Measurements from ENCODE around the gene TNP2. TPM values are rescaled to one million over a fixed set of nuclear protein-coding genes. Genes with fewer than 3 reads are reported as not detected.

The TNP2 gene
- total and polyA plus RNA-seq, 2 of the 4 experiments (the other 2 are of a cell fraction) = not detected

DNA sequence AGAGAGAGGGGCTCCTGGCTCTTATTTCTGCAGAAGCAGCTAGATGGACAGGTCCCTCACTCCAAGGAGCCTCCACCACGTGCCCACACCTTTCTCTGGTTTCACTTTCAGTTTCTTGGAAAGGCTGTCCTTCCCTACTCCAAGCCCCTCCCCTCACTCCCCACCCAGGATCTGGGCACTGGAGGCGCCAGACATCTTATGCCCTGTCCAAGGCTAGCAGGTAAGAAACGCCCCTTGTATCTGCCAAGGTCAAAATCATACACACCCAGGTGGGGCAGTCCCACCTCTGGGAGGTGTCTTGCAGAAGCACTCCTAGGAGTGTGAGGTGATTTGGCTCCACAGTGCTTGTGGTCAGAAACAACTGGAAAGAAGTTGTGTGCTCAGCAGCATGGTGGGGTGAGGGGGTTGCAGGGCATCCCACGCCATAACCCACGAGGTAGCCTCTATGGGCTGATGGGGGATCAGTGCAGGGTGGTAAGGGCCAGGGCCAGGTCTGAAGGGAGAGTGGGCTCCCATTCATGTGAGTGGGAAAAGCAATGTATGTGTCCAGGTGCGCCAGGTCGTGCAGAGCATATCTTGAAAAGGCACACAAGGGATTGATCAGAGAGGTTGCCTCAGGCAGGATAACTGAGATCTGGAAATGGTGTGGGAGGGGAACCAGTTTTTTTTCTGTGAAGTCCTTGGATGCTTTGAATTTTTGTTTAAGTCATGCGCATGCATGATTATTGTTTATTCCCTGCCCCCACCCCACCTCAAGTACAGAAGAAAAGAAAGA is 43.8 kb upstream of the TNP2 start:
- H3K9me1 ChIP-seq (ENCODE audit: insufficient read depth, low read length) = peaks cover 21% of the 10 kb centered on the region
- BruUV-seq (replicated peaks) = no TSS peak
- peaks cover 0 to 5% of the 10 kb centered on the region in 2 experiments; a peak in 2 of 4 replicates for H3K79me1 ChIP-seq (ENCODE audit: low read depth in 1 of 2, low read length in 2 of 2)
- peak overlapping the region; percentile 87 for H3K18ac ChIP-seq (ENCODE audit: low read depth, low read length)
- DNase-seq = peak; percentile 78
- ChIA-PET CTCF (interaction anchor here (0.7 to 0.9 kb wide), 2 partner anchors 18 to 288 kb away, joined by 3 to 4 read pairs; no protein-coding TSS in a partner anchor), POLR2A (ENCODE audit: unreplicated experiment) (no interaction called here)
- H4K5ac ChIP-seq (ENCODE audit: low read depth, low read length) = peak overlapping the region; percentile 86
- peak overlapping the region; percentile 96 for H2AK9ac ChIP-seq (replicated peaks; ENCODE audit: low read depth, low read length, poor library complexity)
- H2BK15ac ChIP-seq (ENCODE audit: low read depth, low read length) = peak overlapping the region; percentile 98; the same call in 2 of the 3 replicates
- TF ChIP-seq BHLHE40 (IDR thresholded peaks at IDR 0.05; ENCODE audit: low read depth, low read length) (peak; percentile 64; the same call in 1 of the 2 replicates), POLR2A (IDR thresholded peaks at IDR 0.05; ENCODE audit: low read depth, low read length) (no peak)
- TF ChIP-seq, protein P1, sequence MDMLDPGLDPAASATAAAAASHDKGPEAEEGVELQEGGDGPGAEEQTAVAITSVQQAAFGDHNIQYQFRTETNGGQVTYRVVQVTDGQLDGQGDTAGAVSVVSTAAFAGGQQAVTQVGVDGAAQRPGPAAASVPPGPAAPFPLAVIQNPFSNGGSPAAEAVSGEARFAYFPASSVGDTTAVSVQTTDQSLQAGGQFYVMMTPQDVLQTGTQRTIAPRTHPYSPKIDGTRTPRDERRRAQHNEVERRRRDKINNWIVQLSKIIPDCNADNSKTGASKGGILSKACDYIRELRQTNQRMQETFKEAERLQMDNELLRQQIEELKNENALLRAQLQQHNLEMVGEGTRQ (IDR thresholded peaks at IDR 0.05; ENCODE audit: low read depth, low read length) = peak; percentile 67
- no peak overlapping the region for H3K4me3 ChIP-seq (ENCODE audit: insufficient read depth, low read depth, low read length)
- peak; percentile 73 for ATAC-seq (ENCODE audit: low read depth)
- intact Hi-C loops (cut with micrococcal nuclease) (loop anchor here (2.0 kb wide), 1 partner anchor 16 kb away; no protein-coding TSS in a partner anchor), in situ Hi-C loops (cut with MboI; ENCODE audit: low sequenced_read_pairs) (no loop called here), dilution Hi-C loops (cut with HindIII; ENCODE audit: low sequenced_read_pairs, unreplicated experiment) (no loop called here)
- H4K91ac ChIP-seq (ENCODE audit: insufficient read depth, low read depth, low read length) = peak overlapping the region; percentile 98
- peak overlapping the region; percentile 79 for H3K27ac ChIP-seq (ENCODE audit: insufficient read depth, low read length)
- peak overlapping the region; percentile 97 for H2BK20ac ChIP-seq (ENCODE audit: low read depth, low read length)
- peak overlapping the region; percentile 94 for H3K14ac ChIP-seq (replicated peaks; ENCODE audit: low read depth, low read length)
- H3K4me2 ChIP-seq (ENCODE audit: low read depth, low read length) = peak overlapping the region; percentile 60
- peak overlapping the region; percentile 52 to 96 for H4K8ac ChIP-seq (ENCODE audit: low read depth in 2 of 2, low read length in 2 of 2)
- H3K4me1 ChIP-seq (ENCODE audit: control insufficient read depth, insufficient read depth, low read length) = peaks cover 24% of the 10 kb centered on the region
- peak overlapping the region; percentile 97 for H3K4ac ChIP-seq (ENCODE audit: low read depth, low read length)
- H4K20me1 ChIP-seq (ENCODE audit: insufficient read depth, low read length) = no peaks in the 10 kb centered on the region
- peak overlapping the region; percentile 97 for H2AK5ac ChIP-seq (ENCODE audit: low read depth, low read length)
- H3K9ac ChIP-seq (ENCODE audit: low read depth, low read length) = no peak overlapping the region
- H3K9me3 ChIP-seq (ENCODE audit: control insufficient read depth, insufficient read depth, low read length) = no peaks in the 10 kb centered on the region
- peak overlapping the region; percentile 86 for H3K23ac ChIP-seq (ENCODE audit: low read depth, low read length)
- H3K36me3 ChIP-seq (ENCODE audit: control insufficient read depth, insufficient read depth, low read length) = no peaks in the 10 kb centered on the region
- peak overlapping the region; percentile 82 for H2AFZ ChIP-seq (replicated peaks; ENCODE audit: low read length, poor library complexity)
- 57% methylated on average over 2 of the region's 8 CpGs; no CpG with 5 or more reads in 1 of the 2 experiments for WGBS, 2 experiments (ENCODE audit: extremely low coverage in 2 of 2, insufficient read length in 1 of 2)
- H3K56ac ChIP-seq (ENCODE audit: extremely low read depth, insufficient read depth, low read length) = peak overlapping the region; percentile 59; the same call in 1 of the 2 replicates
- H2BK120ac ChIP-seq (ENCODE audit: low read depth, low read length) = peak overlapping the region; percentile 99
- H3K27me3 ChIP-seq (ENCODE audit: control insufficient read depth, insufficient read depth, low read length) = no peaks in the 10 kb centered on the region
- H2BK5ac ChIP-seq (ENCODE audit: low read depth, low read length, poor library complexity, severe bottlenecking) = peak overlapping the region; percentile 78
